ENCODE measurements around the gene BAIAP2L1.

DNA sequence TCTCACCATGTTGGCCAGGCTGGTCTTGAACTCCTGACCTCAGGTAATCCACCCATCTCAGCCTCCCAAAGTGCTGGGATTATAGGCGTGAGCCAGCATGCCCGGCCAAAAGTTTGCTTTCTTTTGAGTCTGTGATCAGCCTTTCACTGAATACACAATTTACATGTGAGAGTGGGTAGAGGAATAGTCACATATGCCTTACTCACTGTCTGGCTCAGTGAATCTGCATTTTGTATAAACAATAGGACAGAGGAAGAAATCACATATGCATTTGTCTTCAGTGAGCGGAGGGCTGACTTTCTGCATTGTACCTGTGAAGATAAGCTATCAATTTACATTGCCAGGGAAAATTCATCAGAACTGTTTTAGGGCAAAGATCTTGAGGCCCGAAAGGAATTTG, 146.4 kb downstream of the BAIAP2L1 start:
- TF ChIP-seq, protein P1, sequence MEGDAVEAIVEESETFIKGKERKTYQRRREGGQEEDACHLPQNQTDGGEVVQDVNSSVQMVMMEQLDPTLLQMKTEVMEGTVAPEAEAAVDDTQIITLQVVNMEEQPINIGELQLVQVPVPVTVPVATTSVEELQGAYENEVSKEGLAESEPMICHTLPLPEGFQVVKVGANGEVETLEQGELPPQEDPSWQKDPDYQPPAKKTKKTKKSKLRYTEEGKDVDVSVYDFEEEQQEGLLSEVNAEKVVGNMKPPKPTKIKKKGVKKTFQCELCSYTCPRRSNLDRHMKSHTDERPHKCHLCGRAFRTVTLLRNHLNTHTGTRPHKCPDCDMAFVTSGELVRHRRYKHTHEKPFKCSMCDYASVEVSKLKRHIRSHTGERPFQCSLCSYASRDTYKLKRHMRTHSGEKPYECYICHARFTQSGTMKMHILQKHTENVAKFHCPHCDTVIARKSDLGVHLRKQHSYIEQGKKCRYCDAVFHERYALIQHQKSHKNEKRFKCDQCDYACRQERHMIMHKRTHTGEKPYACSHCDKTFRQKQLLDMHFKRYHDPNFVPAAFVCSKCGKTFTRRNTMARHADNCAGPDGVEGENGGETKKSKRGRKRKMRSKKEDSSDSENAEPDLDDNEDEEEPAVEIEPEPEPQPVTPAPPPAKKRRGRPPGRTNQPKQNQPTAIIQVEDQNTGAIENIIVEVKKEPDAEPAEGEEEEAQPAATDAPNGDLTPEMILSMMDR (IDR thresholded peaks at IDR 0.05): no peak
- no peak for TF ChIP-seq POLR2A (IDR thresholded peaks at IDR 0.05)

Data from uterus (tissue), 2 donors.